Right lobe of liver (tissue), 4 donors: ENCODE measurements around the gene IRF4.

Experiments
- CTCF ChIP-seq, 4 donors: fragments of 200-600 bp in 3 of 4; fragments of 450-650 bp in 1 of 4; IDR thresholded peaks; one replicate each; pipeline versions ENCODE4 v1.5.1 to v1.8.0; 2016 to 2022; ENCODE audit warnings: antibody characterized with exemption in 4 of 4, mild to moderate bottlenecking in 2 of 4
- POLR2A ChIP-seq: fragments of 450-650 bp; IDR thresholded peaks from one replicate; pipeline ENCODE4 v1.6.1; 2017; ENCODE audit warnings: antibody characterized with exemption, mild to moderate bottlenecking
- donor health status: DM: no; HTN: no; CAD: no.
- donor health status: DM: no; HTN: no; CAD: no.
- donor health status: DM: no; HTN: yes; CAD: no.

GRCh38 chr6:367891-368630 is 23.5 kb upstream of the IRF4 start:
- TF ChIP-seq POLR2A (no peak), CTCF (IDR thresholded peaks at IDR 0.05) (no peak)
